HL-60/S4 treated with phorbol 12-myristate 13-acetate at 8.2 ng/mL for 4 days and 3 days (cell line): ENCODE data around the gene GNAO1.

Experiments
- in situ Hi-C: fragments of 300-500 bp; cut with MboI; formaldehyde crosslinking; loops from 2 replicates; pipeline ENCODE4 v1.15.0; 2022; ENCODE audit warnings: low sequenced_read_pairs

GNAO1 gene

DNA sequence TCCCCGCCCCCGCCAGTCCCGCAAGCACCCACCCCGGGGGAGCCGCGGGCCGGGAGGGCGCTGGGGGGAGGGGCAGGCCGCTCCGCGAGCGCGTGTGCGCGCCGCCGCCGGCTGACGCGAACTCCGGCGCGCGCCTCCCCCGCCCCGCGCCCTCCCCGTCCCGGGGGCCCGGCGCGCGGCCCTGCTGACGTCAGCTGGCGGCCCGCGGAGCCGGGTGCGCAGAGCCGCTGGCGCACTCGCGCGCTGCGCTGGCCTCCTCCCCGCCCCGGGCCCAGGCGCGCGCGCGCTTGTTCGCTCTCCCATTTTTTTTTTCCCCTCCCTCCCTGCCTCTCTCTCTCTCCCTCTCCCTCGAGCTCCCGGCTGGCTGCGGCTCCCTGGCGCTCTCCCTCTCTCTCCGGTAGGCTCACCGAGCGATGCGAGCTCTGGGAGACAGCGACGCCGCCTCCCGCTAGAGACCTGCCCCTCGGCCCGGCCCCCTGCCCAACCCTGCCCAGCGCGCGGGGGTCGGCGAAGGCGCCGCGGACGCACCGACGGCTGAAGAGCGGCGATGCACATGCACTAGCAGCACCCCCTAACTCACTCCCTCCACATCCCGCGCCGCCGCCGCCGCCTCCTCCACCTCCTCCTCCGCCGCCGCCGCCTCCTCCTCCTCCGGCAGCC lies at the start of gene GNAO1:
TSS of gene GNAO1 (plus strand) at position 334 of the 660 bp plus-strand sequence. CDS start 747 bp downstream, outside the sequence.
- in situ Hi-C loops = no loop called here

- in situ Hi-C loops = no loop called here
These were observed 47.6 kb upstream of the GNAO1 start for GRCh38 chr16:56143666-56144065.

DNA sequence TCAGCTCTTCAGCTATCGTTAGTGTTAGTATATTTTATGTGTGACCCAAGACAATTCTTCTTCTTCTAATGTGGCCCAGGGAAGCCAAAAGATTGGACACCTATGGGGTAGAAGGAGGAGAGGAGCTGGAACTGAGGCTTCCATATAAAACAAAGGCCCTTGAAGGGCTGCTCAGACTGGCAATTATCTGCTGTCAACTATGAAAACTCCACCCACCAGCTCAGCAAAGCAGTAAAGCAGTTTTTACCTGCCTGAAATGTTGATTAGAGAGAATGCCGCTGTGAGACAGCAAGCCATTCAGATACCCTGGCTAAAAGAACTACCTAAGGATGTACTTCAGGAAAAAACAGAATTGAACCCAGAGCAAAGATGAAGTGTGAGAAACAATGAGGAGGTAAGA lies 45.9 kb upstream of the GNAO1 start:
- in situ Hi-C loops = no loop called here

GRCh38 chr16:56151621-56152020 lies 39.7 kb upstream of the GNAO1 start:
- in situ Hi-C loops = no loop called here

GRCh38 chr16:56161658-56162057 lies 29.6 kb upstream of the GNAO1 start:
- in situ Hi-C loops = no loop called here

DNA sequence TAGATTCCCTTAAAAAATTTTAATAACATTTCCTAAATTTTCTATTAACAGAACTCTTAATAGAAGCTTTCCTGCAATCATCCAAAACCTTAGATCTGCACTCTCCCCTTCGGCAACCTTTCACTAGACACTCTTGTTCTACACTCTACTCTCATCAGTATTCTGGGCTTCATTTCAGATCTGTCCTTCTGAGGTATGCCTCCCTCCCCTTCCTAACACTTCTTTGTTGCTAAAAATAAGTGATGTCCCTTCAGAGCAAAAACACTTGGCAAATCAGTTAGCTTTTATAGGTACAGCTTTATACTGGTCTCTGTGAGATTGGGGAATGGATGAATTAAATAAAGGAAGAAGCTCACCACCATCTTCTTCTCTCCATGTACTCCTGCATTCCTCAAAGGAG lies 28.2 kb upstream of the GNAO1 start:
- in situ Hi-C loops = no loop called here

DNA sequence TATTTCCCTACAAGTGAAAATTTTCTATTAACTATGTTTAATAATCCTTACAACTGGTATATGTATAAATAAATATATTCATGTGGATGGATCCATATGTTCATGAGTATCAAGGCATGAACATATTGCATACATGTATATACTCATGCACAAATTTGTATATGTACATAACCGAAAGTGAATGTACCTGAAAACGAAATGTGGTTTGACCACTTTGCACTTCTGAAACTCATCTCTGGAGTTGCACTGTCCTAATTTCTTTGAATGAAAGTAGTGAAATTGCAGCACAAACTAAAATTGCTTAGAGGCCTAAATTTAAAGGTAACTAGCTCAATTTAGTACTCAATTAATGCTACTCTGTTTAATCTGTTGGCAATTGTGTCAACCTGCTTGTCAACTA lies 27.4 kb upstream of the GNAO1 start:
- in situ Hi-C loops = no loop called here

GRCh38 chr16:56164636-56165035 lies 26.7 kb upstream of the GNAO1 start:
- in situ Hi-C loops = no loop called here

GRCh38 chr16:56174411-56174810 lies 16.9 kb upstream of the GNAO1 start:
- in situ Hi-C loops = no loop called here

DNA sequence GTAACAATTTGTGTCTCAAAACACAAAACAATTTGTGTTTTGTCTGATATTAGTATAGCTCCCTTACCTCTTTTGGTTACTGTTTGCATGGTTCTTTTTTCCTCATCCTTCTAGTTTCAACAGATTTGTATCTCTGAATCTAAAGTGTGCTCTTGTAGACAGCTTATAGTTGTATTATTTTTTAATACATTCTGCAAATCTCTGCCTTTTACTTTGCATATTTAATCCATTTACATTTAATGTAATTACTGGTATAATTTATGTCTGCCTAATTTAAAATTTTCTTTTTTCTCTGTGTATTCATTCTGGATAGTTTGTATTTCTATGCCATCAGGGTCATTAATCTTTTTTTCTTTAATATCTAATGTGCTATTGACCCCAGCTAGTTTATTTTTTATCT lies 9.9 kb upstream of the GNAO1 start:
- in situ Hi-C loops = no loop called here

DNA sequence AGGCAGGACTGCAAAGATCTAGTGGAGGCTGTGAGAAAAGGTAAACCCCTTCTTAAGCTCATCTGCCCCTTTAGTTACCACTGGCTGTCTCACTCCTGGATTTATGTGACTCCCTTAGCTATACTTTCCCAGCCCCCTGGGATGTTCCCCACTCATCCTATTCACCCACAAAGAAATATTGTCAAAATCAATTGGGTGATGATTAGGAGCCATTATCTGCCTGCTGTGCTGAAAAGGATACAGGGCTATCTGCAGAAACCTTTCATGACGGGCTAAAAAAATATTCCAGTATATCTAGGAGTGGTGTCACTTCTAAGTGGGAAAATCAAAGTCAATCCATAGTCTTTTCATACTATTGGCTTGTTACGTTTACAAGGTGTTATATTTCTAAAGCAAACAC lies 8.0 kb upstream of the GNAO1 start:
- in situ Hi-C loops = no loop called here

GRCh38 chr16:56190048-56190676 lies 1.1 kb upstream of the GNAO1 start:
- in situ Hi-C loops = no loop called here

GRCh38 chr16:56190677-56191155 lies 573 bp upstream of the GNAO1 start:
- in situ Hi-C loops = no loop called here

DNA sequence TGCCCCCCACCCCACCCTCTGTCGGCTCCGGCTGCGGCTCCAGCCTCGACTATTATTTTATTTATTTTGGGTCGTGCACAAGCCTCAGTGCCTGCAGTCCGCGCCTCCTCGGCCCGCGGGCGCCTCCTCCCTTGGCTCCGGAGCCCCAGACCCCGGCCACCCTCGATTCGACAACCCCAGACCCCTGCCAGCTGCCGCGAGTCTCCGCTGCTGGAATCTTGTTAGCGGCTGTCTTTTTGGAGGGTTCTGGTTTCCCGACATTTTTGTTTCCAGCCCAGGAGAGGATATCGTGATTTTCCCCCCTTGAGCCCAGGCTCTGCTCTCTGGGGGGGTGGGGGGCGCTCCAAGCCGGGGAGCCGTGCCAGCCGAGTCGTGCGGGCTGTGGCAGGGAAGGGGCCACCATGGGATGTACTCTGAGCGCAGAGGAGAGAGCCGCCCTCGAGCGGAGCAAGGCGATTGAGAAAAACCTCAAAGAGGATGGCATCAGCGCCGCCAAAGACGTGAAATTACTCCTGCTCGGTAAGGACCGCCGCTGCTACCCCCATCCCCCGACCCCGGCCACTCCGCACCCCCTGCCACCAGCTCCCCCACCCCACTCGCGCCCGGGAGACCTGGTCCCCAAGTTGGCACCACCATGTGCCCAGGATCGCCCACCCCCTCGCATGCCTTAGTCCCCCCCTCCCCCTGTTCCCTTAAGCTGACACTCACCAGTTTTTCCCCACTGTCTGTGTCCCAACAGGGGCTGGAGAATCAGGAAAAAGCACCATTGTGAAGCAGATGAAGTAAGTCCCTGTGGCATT lies 746 bp downstream of the GNAO1 start:
- in situ Hi-C loops = no loop called here

- in situ Hi-C loops = no loop called here
These were observed 1.3 kb downstream of the GNAO1 start for GRCh38 chr16:56192635-56192945.

- in situ Hi-C loops = no loop called here
These were observed 2.0 kb downstream of the GNAO1 start for GRCh38 chr16:56192986-56193945.

- in situ Hi-C loops = no loop called here
These were observed 2.9 kb downstream of the GNAO1 start for GRCh38 chr16:56193951-56194726.

DNA sequence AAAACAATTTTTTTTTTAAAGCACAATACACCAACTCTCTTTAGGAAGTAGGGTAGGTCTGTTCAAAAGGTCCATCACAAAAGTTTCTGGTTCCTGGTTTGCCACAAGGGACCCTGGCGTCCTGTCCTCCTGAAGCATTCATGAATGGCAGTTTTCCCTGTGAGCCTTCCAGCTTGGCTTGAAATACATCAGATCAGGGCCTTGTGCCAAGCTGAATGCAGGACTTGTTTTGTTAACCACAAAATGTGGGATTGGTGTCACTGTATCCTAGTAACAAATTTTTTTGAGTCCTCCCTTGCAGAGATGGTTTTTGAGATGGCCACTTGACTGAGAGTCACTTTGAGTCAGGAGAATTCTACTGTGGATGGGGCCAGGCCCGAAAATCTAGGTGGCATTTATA lies 3.9 kb downstream of the GNAO1 start:
- in situ Hi-C loops = no loop called here

GRCh38 chr16:56196381-56196780 lies 5.1 kb downstream of the GNAO1 start:
- in situ Hi-C loops = no loop called here
